AG04450 (cell line): Measurements from ENCODE around the gene KRTAP2-1. TPM values are rescaled to one million over a fixed set of nuclear protein-coding genes. Genes with fewer than 3 reads are reported as not detected.
"Not testable (repeated sequence)": the region's sequence is repeated elsewhere in the genome, so short reads cannot be mapped to it uniquely, and the experiment has no call there.

Experiments used
- CTCF ChIA-PET: fragments of 300-600, 350-600 bp; formaldehyde crosslinking; extraction: SDS; loops from one replicate; lab custom pipeline; 2022; ENCODE audit warnings: antibody characterized with exemption, inconsistent platforms; lab: Charles Lee
- POLR2A ChIA-PET: fragments of 350-600 bp; formaldehyde crosslinking; extraction: SDS; loops from one replicate; lab custom pipeline; 2021; ENCODE audit warnings: antibody characterized with exemption, inconsistent platforms; lab: Yijun Ruan, JAX
- DNase-seq: peaks from one replicate; pipeline ENCODE4 v3.0.0-alpha.2; 2011; ENCODE audit warnings: low read depth, low spot score
- H3K27ac ChIP-seq: one replicate; pipeline ENCODE4 v1.5.1; 2012; ENCODE audit warnings: low read depth, low read length, control low read depth
- H3K27me3 ChIP-seq: one replicate; pipeline ENCODE4 v1.6.0; 2012; ENCODE audit warnings: low read length; ENCODE audit not compliant: control insufficient read depth, insufficient read depth
- H3K4me3 ChIP-seq: 2 replicates; pipeline ENCODE4 v1.5.1; 2011; ENCODE audit warnings: mild to moderate bottlenecking, low read depth, low read length, control low read depth
- H3K9me3 ChIP-seq: 2 replicates; pipeline ENCODE4 v1.5.1; 2012; ENCODE audit warnings: low read length; ENCODE audit not compliant: control insufficient read depth, insufficient read depth
- polyA plus RNA-seq: library from polyadenylated mRNA; depleted of rRNA; stranded (reverse); fragments of >200 nt; gene quantifications from 2 replicates; pipeline ENCODE4 v1.2.3, GENCODE V29; 2011
- TF ChIP-seq, protein P1 (sequence below): IDR thresholded peaks from 2 replicates; pipeline ENCODE4 v1.5.1; 2011; ENCODE audit warnings: low read depth, low read length, control low read depth, inconsistent platforms

KRTAP2-1 gene
- polyA plus RNA-seq, 1 experiment, result not detected

- no peaks in the 10 kb centered on the region for H3K27me3 ChIP-seq
- no peak for DNase-seq
- ChIA-PET POLR2A (no interaction called here), CTCF (no interaction called here)
- H3K9me3 ChIP-seq, result no peaks in the 10 kb centered on the region
- H3K4me3 ChIP-seq, result no peak overlapping the region
- H3K27ac ChIP-seq, result no peak overlapping the region
- TF ChIP-seq, protein P1, sequence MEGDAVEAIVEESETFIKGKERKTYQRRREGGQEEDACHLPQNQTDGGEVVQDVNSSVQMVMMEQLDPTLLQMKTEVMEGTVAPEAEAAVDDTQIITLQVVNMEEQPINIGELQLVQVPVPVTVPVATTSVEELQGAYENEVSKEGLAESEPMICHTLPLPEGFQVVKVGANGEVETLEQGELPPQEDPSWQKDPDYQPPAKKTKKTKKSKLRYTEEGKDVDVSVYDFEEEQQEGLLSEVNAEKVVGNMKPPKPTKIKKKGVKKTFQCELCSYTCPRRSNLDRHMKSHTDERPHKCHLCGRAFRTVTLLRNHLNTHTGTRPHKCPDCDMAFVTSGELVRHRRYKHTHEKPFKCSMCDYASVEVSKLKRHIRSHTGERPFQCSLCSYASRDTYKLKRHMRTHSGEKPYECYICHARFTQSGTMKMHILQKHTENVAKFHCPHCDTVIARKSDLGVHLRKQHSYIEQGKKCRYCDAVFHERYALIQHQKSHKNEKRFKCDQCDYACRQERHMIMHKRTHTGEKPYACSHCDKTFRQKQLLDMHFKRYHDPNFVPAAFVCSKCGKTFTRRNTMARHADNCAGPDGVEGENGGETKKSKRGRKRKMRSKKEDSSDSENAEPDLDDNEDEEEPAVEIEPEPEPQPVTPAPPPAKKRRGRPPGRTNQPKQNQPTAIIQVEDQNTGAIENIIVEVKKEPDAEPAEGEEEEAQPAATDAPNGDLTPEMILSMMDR, result no peak
These were observed 6.9 kb upstream of the KRTAP2-1 start for GRCh38 chr17:41054025-41054424.

DNA sequence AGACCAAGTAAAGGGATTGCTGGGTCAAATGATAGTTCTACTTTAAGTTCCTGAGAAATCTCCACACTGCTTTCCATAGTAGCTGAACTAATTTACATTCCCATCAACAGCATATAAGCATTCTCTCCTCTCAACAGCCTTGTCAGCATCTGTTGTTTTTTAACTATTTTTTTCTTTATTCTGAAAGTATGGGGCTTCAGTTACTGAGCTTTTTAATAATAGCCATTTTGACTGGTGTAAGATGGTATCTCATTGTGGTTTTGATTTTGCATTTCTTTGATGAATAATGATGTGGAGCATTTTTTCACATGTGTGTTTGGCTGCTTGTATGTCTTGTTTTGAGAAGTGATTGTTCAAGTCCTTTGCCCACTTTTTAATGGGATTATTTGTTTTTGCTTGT, 5.5 kb upstream of the KRTAP2-1 start:
- no peak for DNase-seq
- no peak overlapping the region for H3K4me3 ChIP-seq
- ChIA-PET CTCF (no interaction called here), POLR2A (no interaction called here)
- TF ChIP-seq, protein P1, result no peak
- no peaks in the 10 kb centered on the region for H3K9me3 ChIP-seq
- no peaks in the 10 kb centered on the region for H3K27me3 ChIP-seq
- no peak overlapping the region for H3K27ac ChIP-seq

GRCh38 chr17:41049110-41049509, 2.0 kb upstream of the KRTAP2-1 start:
- TF ChIP-seq, protein P1, result no peak
- no peak for DNase-seq
- Histone ChIP-seq H3K27ac (no peak overlapping the region), H3K4me3 (no peak overlapping the region), H3K27me3 (no peaks in the 10 kb centered on the region), H3K9me3 (no peaks in the 10 kb centered on the region)
- CTCF ChIA-PET, result no interaction called here
- POLR2A ChIA-PET, result interaction anchor here (1.1 kb wide), 1 partner anchor 640 kb away, joined by 4 read pairs; no protein-coding TSS in a partner anchor

DNA sequence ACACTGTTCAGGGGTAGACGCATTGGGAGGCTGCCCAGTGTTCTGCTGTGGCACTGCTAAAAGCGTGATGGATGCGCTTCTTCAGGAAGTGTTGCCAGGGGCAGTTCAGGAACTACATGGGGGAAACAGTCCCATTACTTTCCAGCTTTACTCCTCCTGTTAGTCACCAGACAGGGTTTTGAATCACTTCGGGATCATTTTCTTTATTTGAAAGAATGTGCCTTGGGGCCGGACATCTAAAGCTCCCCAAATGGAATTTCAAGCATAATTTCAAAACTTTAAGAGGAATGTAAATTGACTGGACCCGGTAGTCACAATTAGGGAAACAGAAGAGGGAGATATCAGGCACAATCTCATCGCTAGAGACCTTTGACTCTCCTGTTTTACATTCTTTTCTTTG, 1.3 kb upstream of the KRTAP2-1 start:
- TF ChIP-seq, protein P1, result no peak
- no peaks in the 10 kb centered on the region for H3K27me3 ChIP-seq
- ChIA-PET CTCF (interaction anchor here (1.1 kb wide), 1 partner anchor 83 kb away, joined by 3 read pairs; no protein-coding TSS in a partner anchor), POLR2A (interaction anchor here (1.0 to 1.1 kb wide), 2 partner anchors 13 to 641 kb away, joined by 3 to 4 read pairs; no protein-coding TSS in a partner anchor)
- H3K4me3 ChIP-seq, result no peak overlapping the region
- H3K27ac ChIP-seq, result peak overlapping the region; percentile 57
- H3K9me3 ChIP-seq, result no peaks in the 10 kb centered on the region
- no peak for DNase-seq

- no peaks in the 10 kb centered on the region for H3K27me3 ChIP-seq
- no peak overlapping the region for H3K27ac ChIP-seq
- ChIA-PET CTCF (no interaction called here), POLR2A (no interaction called here)
- H3K4me3 ChIP-seq, result no peak overlapping the region
- TF ChIP-seq, protein P1, result no peak
- H3K9me3 ChIP-seq, result no peaks in the 10 kb centered on the region
- no peak for DNase-seq
These were observed 4.2 kb downstream of the KRTAP2-1 start for GRCh38 chr17:41042953-41043352.

GRCh38 chr17:41040783-41041571, 6.1 kb downstream of the KRTAP2-1 start, which contains the start of gene KRTAP1-1:
TSS of gene KRTAP1-1 (minus strand) at chr17:41041450. CDS start at chr17:41041397, 53 bp downstream.
- H3K27me3 ChIP-seq, H3K27ac ChIP-seq, H3K4me3 ChIP-seq, DNase-seq, CTCF ChIA-PET, H3K9me3 ChIP-seq: not testable (repeated sequence)
- POLR2A ChIA-PET, result interaction anchor here (0.6 kb wide), 1 partner anchor 84 kb away, joined by 4 read pairs; no protein-coding TSS in a partner anchor
